Stimulated activated CD4-positive, alpha-beta T cell treated with anti-CD3 and anti-CD28 coated beads, Interleukin-12 subunit alpha, Interleukin-12 subunit beta, amount 100 ng/mL, for 48 hours (primary cell): Measurements from ENCODE around the gene ANKLE1.
"Not testable (repeated sequence)": the region's sequence is repeated elsewhere in the genome, so short reads cannot be mapped to it uniquely, and the experiment has no call there.

Source experiments
- DNase-seq, 3 donors: peaks; one replicate each; pipeline ENCODE4 v3.0.0-alpha.2; 2020; ENCODE audit warnings: low read depth in 2 of 3, low spot score in 1 of 3

ANKLE1 gene

GRCh38 chr19:17246681-17247425, 34.8 kb upstream of the ANKLE1 start:
- DNase-seq, result no peak

DNA sequence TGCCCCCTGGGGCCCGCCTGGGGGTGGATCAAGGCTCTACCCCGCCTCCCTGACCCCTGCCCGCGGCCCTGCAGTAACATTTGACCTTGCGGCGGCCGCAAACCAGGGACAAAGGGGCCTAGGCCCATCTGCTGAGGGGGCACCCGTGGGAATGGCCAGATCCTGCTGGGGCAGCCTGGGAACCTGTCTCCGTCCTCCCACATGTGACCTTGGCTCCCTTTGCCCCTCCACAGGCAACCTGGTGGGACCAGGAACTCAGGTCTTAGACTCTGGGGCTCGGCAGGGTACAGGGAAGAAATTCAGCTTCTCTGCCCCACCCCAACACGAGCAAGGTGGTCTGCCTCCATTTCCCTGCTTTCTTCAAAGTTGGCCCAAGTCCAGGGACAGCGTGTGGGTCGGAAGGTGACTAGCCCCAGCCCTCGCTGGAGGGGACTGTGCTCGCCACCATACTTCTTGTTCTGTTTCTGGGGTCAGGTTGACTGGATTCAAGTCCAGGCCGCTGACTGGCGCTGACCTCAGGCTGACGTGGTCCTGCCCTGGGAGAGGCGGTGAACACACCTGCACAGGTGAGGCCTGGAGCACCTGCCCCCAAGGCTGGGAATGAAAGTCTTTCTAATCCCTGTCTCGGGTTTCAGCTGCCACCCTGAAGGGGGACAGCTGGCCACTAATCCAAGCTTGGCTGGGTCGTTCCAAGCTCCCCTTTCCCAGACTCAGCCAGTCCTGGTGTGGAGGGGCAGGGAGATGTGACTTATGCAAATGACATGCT, 33.5 kb upstream of the ANKLE1 start:
- no peak for DNase-seq

GRCh38 chr19:17249887-17250548, 31.7 kb upstream of the ANKLE1 start:
- DNase-seq, result no peak

GRCh38 chr19:17254636-17255035, 27.1 kb upstream of the ANKLE1 start:
- DNase-seq, result no peak

- DNase-seq, result no peak
These were observed 26.5 kb upstream of the ANKLE1 start for GRCh38 chr19:17255150-17255621.

DNA sequence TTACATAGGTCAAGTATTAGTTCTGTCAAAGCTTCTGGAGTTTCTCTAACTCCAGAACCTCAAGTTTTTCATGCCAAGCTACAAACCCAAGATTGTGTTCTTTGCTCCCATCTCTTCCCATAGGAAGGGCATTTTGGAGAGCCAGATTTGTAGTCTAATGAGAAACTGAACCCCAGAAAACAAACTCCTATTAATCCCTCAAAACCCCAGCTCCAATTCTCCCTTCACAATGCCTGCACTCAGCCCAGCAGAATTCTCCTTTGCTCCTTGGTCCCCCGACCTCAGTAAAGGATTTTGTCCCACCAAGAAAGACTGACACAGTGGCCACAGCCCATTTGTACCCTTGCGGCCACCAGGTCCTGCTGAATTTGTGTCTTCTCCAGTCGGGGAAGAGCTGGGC, 25.6 kb upstream of the ANKLE1 start:
- no peak for DNase-seq

GRCh38 chr19:17259118-17259780, 22.5 kb upstream of the ANKLE1 start:
- DNase-seq, result no peak

DNA sequence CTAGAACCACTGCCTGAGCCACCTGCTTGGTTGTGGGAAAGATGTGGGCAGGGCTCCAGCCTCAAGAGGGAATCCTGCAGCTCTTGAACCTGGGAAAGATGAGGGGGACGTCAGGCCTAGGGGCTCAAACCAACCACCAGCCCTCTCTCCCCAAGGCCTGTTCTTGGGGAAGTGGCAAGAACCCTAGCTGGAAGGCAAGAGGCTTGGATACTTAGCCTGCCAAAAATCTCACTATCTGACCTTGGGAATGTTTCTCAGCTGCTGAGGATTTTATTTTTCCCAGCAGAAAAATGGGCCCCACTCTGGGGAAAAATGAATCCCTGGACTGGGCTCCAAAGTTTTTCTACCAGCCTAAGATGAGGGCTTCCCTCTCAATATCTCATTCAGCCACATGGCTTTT, 21.8 kb upstream of the ANKLE1 start:
- no peak for DNase-seq

DNA sequence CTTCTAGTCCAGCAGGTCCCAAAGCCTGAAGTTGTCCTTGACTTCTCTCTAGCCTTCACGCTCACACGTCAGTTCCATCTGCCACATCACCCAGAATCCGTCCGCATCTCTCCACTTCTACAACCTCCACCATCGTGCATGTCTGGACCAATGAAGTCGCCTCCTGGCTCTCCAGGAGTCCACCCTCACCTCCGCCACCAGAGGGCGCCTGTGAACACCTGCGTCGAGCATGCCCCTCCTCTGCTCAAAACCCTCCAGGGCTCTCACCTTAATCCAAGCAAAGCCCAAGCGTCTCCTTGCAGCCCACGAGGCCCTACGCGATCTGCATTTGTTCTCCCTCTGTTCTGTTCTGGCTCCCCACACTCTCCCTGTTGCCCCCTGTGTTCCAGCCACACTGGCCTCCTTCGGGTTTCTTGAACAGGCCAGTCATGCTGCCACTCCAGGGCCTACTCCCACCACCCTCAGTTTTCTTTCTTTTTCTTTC, 20.8 kb upstream of the ANKLE1 start:
- peak; percentile 86 to 87 (median 86) for DNase-seq

DNA sequence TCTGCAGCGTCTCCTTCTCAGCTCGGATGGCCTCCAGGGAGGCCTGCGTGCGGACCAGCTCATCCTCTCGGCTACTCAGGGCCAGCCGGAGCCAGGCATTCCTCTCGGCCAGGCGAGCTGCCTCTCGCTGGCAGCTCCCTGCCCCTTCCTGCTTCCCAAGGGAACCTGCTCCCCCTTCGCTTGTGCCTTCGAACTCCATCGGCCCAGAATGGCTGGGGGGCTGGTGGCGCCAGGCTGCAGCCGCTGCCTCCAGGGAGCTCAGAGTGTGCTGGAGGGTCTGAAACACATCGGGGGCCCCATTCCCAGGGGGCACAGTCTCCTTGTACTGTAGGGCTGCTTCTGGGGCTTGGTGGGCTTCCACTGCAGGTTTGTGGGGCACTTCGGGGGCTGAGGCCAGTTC, 19.1 kb upstream of the ANKLE1 start:
- DNase-seq, result no peak

DNA sequence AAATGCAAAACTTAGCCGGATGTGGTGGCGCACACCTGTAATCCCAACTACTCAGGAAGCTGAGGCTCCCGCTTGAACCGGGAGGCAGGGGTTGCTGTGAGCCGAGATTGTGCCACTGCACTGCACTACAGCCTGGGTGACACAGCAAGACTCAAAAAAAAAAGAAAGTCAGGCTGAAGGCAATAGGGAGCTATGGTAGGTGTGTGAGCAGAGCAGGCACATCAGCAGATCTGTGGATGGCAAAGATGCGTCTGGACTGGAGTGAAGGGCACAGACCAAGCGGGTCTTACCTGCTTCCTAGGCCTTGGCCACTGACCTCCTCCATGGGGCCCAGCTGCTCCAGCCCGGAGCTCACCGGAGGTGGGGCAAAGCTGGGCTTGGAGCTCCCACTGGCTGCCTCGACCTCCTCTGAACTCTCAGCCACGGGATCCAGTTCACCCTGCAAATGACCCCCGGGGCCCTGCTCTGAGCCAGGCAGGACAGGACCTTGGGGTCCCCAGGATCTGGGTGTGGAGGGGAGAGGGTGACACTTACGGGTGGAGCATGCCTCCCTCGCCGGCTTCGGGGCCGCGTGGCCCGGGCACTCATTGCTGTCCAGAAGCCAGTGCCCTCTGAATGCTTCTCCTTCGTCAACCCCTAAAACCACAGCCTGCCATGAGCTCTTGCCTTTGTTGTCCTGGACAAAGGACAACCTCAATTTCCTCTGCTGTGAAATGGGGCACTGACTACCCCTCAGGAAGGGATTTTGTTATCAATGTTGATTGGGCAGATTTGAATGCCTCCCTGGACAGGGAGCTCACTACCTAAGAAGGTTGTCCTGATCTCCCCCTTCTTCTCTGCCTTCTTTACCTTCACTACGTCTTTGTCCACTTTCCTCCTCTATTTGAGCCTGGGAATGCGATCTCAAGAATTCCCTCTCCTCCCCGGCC, 17.7 kb upstream of the ANKLE1 start:
- DNase-seq, result no peak

DNA sequence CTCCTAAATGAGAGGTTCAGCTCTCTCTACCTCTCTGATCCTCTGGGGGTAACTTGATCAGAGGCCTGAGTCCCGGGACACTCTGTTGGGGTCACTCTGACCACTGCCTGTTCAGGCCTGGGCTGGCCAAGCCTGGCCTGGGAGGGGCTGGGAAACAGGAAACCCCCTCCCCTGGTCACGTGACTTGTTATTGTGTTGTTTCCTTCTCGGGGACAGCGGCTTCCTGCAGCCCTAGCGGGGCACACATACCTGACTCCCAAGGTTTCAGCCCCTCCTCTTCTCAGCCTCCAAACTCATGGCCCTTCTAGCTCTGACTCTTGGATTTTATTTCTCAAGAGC, 17.1 kb upstream of the ANKLE1 start, which contains the start of gene USHBP1:
USHBP1 (minus strand) TSS at position 105 of the 339 bp plus-strand sequence. CDS start 446 bp downstream, outside the sequence.
- no peak for DNase-seq

- DNase-seq, result no peak
These were observed 15.7 kb upstream of the ANKLE1 start for GRCh38 chr19:17266026-17266425.

DNA sequence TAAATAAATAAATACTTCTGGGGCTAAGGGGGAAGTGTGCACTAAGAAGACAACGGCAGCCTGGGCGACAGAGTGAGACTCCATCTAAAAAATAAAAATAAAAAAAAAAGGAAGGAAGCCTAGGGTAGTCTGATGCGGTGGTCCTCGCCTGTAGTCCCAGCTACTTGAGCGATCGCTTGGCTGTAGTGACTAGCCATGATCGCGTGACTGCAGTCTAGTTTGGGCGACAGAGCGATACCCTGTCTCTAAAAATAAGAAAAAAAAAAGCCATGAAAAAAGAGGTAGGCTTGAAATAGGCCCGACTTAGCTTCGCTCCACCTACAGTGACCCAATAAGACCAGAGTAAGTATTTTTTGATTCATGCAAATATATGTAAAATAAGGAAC, 15.1 kb upstream of the ANKLE1 start:
- no peak for DNase-seq

DNA sequence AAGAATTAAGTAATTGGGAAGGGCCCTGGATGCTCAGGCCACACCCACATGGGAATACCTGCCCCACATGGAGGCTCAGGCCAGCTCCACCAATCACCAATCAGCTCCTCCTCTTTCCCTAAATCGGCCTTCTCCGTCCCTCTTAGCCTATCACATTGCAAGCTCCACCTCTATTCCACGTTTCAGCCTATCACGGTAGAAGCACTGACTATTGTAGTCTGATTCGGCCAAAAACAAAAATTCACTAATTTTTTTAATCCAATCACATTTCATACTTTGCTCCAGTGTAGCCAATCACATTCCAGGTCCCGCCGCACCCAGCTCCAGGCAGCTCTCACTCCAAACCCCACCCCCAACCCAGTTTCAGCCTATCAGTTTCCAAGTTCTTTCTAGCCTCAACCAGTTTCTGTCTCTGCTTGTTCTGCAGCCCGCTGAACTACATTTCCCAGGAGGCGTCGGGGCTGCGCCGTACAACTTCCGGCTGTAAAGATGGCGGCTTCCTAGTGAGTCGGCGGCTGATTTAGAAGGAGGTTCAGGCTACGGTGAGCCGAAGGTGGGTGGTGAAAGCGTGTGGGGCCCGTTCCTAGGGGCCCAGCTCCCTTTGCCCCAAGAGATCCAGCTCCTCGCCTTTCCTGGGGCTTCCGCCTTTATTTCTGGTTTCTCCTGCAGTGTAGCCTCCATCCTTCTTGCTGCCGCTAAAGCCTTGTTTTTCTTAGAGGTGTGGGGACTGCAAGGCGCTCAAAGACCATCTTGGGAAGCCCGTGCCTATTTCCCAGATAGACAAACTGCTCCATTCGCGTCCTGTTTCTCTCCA, 14.5 kb upstream of the ANKLE1 start, which contains the start of gene BABAM1:
BABAM1 (plus strand) TSS at position 469 of the 814 bp plus-strand sequence. CDS start 1,364 bp downstream, outside the sequence.
- peak; percentile 92 to 96 (median 95) for DNase-seq

GRCh38 chr19:17268754-17269153, 12.9 kb upstream of the ANKLE1 start:
- DNase-seq, result no peak

GRCh38 chr19:17274892-17275291, 6.8 kb upstream of the ANKLE1 start:
- not testable (repeated sequence) for DNase-seq

DNA sequence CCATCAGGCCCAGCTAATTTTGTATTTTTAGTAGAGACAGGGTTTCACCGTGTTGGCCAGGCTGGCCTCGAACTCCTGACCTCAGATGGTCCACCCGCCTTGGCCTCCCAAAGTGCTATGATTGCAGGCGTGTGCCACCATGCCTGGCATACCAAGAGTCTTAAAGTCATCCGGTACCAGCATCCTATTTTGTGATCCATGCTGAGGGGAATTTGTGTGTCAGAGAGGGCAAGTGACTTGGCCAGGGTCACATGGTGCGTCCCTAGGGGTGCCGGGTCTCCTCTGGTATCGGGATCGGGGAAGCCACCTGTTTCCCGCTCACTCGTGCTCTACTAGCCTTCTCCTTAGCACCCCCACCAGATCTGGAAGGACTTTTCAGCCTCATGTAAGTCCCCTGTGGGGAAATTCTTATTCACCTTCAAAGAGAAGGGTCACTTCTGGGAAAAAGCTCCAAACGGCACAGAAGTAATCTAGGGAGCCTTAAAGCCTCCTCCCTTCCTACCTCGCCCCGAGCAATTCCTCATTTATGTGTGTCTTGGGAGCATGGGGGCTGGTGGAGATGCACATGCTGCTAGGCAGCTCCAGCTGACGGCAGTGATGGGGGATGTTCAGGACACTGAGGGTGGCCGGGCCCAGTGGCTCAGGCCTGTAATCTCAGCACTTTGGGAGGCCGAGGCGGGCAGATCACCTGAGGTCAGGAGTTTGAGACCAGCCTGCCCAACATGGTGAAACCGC, 6.1 kb upstream of the ANKLE1 start:
- no peak for DNase-seq
